Stimulated activated CD4-positive, alpha-beta T cell treated with anti-CD3 and anti-CD28 coated beads, Interleukin-2, amount 100 ng/mL, for 4 hours (primary cell): ENCODE data around the gene U2SURP.
"Not testable (repeated sequence)": the region's sequence is repeated elsewhere in the genome, so short reads cannot be mapped to it uniquely, and the experiment has no call there.

Experiments used
- DNase-seq: peaks from one replicate; pipeline ENCODE4 v3.0.0-alpha.2; 2020; ENCODE audit warnings: low read depth

U2SURP gene

GRCh38 chr3:142976621-142977398, 24.6 kb upstream of the U2SURP start:
- DNase-seq, result no peak

- no peak for DNase-seq
Observed at GRCh38 chr3:142977399-142977728, 24.0 kb upstream of the U2SURP start.

GRCh38 chr3:142981108-142981507, 20.3 kb upstream of the U2SURP start:
- DNase-seq, result no peak

GRCh38 chr3:142982038-142982773, 19.2 kb upstream of the U2SURP start:
- no peak for DNase-seq

GRCh38 chr3:142983318-142983717, 18.1 kb upstream of the U2SURP start:
- DNase-seq, result no peak

GRCh38 chr3:142984255-142984654, 17.1 kb upstream of the U2SURP start:
- DNase-seq, result no peak

GRCh38 chr3:142987080-142987700, 14.2 kb upstream of the U2SURP start:
- no peak for DNase-seq

- no peak for DNase-seq
Observed at GRCh38 chr3:142987707-142988106, 13.7 kb upstream of the U2SURP start.

GRCh38 chr3:142988221-142988620, 13.1 kb upstream of the U2SURP start:
- DNase-seq, result not testable (repeated sequence)

- not testable (repeated sequence) for DNase-seq
Observed at GRCh38 chr3:142988826-142989225, 12.5 kb upstream of the U2SURP start.

GRCh38 chr3:142990721-142991120, 10.6 kb upstream of the U2SURP start:
- no peak for DNase-seq

GRCh38 chr3:142992323-142992722, 9.0 kb upstream of the U2SURP start:
- no peak for DNase-seq

- DNase-seq, result peak; percentile 35
Observed at GRCh38 chr3:142993958-142994442, 7.4 kb upstream of the U2SURP start.

- no peak for DNase-seq
Observed at GRCh38 chr3:142997330-142997729, 4.0 kb upstream of the U2SURP start.

- DNase-seq, result no peak
Observed at GRCh38 chr3:142998439-142998838, 2.9 kb upstream of the U2SURP start.

- no peak for DNase-seq
Observed at GRCh38 chr3:142999881-143000280, 1.5 kb upstream of the U2SURP start.

GRCh38 chr3:143000528-143000927, 842 bp upstream of the U2SURP start:
- no peak for DNase-seq

GRCh38 chr3:143001034-143001368, 369 bp upstream of the U2SURP start:
- DNase-seq, result no peak

GRCh38 chr3:143002083-143002712, 828 bp downstream of the U2SURP start:
- DNase-seq, result peak; percentile 7

- no peak for DNase-seq
Observed at GRCh38 chr3:143002727-143003126, 1.4 kb downstream of the U2SURP start.

- DNase-seq, result no peak
Observed at GRCh38 chr3:143004823-143005222, 3.5 kb downstream of the U2SURP start.

GRCh38 chr3:143010024-143010423, 8.7 kb downstream of the U2SURP start:
- no peak for DNase-seq

GRCh38 chr3:143011705-143012104, 10.3 kb downstream of the U2SURP start:
- no peak for DNase-seq
